SK-N-SH treated with all-trans-retinoic acid at 6 μM for 48 hours (cell line): ENCODE measurements around the gene RCCD1.

ENCODE experiments used
- BACH2 ChIP-seq: fragments of 250-450 bp; sonication (Bioruptor Pico); IDR thresholded peaks from 2 replicates; pipeline ENCODE4 v1.9.0; 2021; ENCODE audit warnings: mild to moderate bottlenecking, borderline replicate concordance
- CSRNP3 ChIP-seq: fragments of 250-450 bp; sonication (Bioruptor Pico); IDR thresholded peaks from 2 replicates; pipeline ENCODE4 v1.5.1; 2021; ENCODE audit warnings: mild to moderate bottlenecking, moderate library complexity
- ESRRG ChIP-seq: fragments of 250-450 bp; sonication (Bioruptor Pico); IDR thresholded peaks from 2 replicates; pipeline ENCODE4 v1.6.1; 2021; ENCODE audit warnings: mild to moderate bottlenecking
- PPARA ChIP-seq: fragments of 250-450 bp; sonication (Bioruptor Pico); IDR thresholded peaks from 2 replicates; pipeline ENCODE4 v1.5.0; 2020; ENCODE audit warnings: mild to moderate bottlenecking, borderline replicate concordance
- TCF4 ChIP-seq: fragments of 250-450 bp; sonication (Bioruptor Pico); IDR thresholded peaks from 2 replicates; pipeline ENCODE4 v1.8.0; 2021; ENCODE audit warnings: mild to moderate bottlenecking, moderate library complexity, borderline replicate concordance
- ZFP3 ChIP-seq: fragments of 250-450 bp; sonication (Bioruptor Pico); IDR thresholded peaks from 2 replicates; pipeline ENCODE4 v1.5.0; 2020; ENCODE audit warnings: mild to moderate bottlenecking, moderate library complexity
- ZNF565 ChIP-seq: fragments of 450-650 bp; formaldehyde crosslinking; conservative IDR thresholded peaks from 2 replicates; pipeline ENCODE4 v1.5.0; 2020; ENCODE audit warnings: low read depth, mild to moderate bottlenecking, moderate library complexity
- ZNF70 ChIP-seq: fragments of 450-650 bp; formaldehyde crosslinking; IDR thresholded peaks from 2 replicates; pipeline ENCODE4 v1.5.0; 2020; ENCODE audit warnings: mild to moderate bottlenecking, moderate library complexity

GRCh38 chr15:90957031-90957790 lies 2.5 kb downstream of the RCCD1 start:
- TF ChIP-seq ESRRG (CRISPR knock-in tag) (no peak), CSRNP3 (CRISPR knock-in tag) (no peak), TCF4 (CRISPR knock-in tag) (no peak), ZFP3 (CRISPR knock-in tag) (no peak), BACH2 (CRISPR knock-in tag) (no peak), ZNF565 (CRISPR knock-in tag) (no peak), ZNF70 (no peak), PPARA (no peak)
